ENCODE results near the gene TMEM225B.

TMEM225B gene

DNA sequence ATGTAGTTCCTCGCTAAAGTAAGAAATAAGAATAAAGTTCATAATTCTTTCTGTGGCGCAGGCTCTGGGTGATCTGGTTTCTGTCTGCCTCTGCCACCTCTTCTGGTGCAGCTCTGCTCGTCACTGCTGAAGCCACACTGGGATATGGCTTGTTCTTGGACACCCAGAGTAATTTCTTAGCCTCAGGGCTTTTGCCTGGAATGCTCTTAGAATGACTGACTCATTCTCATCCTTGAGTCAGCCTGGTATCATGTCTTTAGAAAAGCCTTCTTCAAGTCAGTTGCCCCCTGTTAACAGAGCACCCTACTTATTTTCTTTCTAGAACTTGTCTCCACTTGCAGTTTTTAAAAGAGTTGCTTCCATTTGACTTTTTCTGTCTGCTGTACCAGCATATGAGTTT lies 20.7 kb downstream of the TMEM225B start:
- no peaks in the 10 kb centered on the region for H3K9me3 ChIP-seq (ENCODE audit: control insufficient read depth, insufficient read depth, low read depth, low read length)
- TF ChIP-seq ZNF701 (tag by site-specific recombination; IDR thresholded peaks at IDR 0.05) (no peak), ZNF560 (tag by site-specific recombination; IDR thresholded peaks at IDR 0.05; ENCODE audit: borderline replicate concordance) (no peak), ZNF707 (tag by site-specific recombination; IDR thresholded peaks at IDR 0.05) (no peak), ZNF140 (tag by site-specific recombination; IDR thresholded peaks at IDR 0.05) (no peak), ZNF292 (tag by site-specific recombination; IDR thresholded peaks at IDR 0.05; ENCODE audit: borderline replicate concordance, low read depth) (no peak), PRDM1 (tag by site-specific recombination; IDR thresholded peaks at IDR 0.05) (no peak), ZNF610 (tag by site-specific recombination; IDR thresholded peaks at IDR 0.05; ENCODE audit: borderline replicate concordance) (no peak), YY1 (tag by site-specific recombination; IDR thresholded peaks at IDR 0.05) (no peak), KLF8 (tag by site-specific recombination; IDR thresholded peaks at IDR 0.05) (no peak), ZNF133 (tag by site-specific recombination; IDR thresholded peaks at IDR 0.05) (no peak), ZNF132 (tag by site-specific recombination; IDR thresholded peaks at IDR 0.05; ENCODE audit: borderline replicate concordance) (no peak)
- TF ChIP-seq, protein P1, sequence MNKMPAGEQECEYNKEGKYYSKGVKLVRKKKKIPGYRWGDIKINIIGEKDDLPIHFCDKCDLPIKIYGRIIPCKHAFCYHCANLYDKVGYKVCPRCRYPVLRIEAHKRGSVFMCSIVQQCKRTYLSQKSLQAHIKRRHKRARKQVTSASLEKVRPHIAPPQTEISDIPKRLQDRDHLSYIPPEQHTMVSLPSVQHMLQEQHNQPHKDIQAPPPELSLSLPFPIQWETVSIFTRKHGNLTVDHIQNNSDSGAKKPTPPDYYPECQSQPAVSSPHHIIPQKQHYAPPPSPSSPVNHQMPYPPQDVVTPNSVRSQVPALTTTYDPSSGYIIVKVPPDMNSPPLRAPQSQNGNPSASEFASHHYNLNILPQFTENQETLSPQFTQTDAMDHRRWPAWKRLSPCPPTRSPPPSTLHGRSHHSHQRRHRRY (tag by site-specific recombination; IDR thresholded peaks at IDR 0.05) = no peak
- ChIA-PET POLR2A (no interaction called here), CTCF (no interaction called here)
- peaks cover 25 to 57% of the 10 kb centered on the region in 2 experiments for H3K36me3 ChIP-seq (ENCODE audit: control insufficient read depth in 2 of 2, insufficient read depth in 1 of 2, low read length in 2 of 2)
- no peak overlapping the region for H3K27ac ChIP-seq (ENCODE audit: extremely low read depth, low read depth, low read length)
- no peak overlapping the region for H3K4me3 ChIP-seq (ENCODE audit: low read depth, low read length)
- no peaks in the 10 kb centered on the region for H3K4me1 ChIP-seq (ENCODE audit: control insufficient read depth, insufficient read depth, low read length)

DNA sequence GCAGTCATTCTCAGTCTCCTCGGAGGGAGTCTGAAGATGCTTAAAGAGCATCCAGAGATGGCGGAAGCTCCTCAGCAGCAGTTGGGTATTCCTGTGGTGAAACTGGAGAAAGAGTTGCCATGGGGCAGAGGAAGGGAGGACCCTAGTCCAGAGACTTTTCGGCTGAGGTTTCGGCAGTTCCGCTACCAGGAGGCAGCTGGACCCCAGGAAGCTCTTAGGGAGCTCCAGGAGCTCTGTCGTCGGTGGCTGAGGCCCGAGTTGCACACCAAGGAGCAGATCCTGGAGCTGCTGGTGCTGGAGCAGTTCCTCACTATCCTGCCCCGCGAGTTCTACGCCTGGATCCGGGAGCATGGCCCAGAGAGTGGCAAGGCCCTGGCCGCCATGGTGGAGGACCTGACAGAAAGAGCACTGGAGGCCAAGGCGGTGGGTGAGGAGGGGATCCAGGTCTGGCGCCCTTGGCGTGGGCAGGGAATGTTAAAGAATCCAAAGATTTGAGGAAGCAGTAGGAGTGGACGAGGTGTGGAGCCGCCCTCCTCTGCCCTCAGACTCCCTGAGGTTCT lies 21.6 kb downstream of the TMEM225B start:
- ChIA-PET POLR2A (no interaction called here), CTCF (no interaction called here)
- TF ChIP-seq FEZF1 (tag by site-specific recombination; IDR thresholded peaks at IDR 0.05) = no peak
- no peak for TF ChIP-seq HOXA7 (CRISPR knock-in tag; IDR thresholded peaks at IDR 0.05; ENCODE audit: borderline replicate concordance)
- TF ChIP-seq IKZF3 (tag by site-specific recombination; IDR thresholded peaks at IDR 0.05) = no peak
- no peak for TF ChIP-seq ZNF146 (tag by site-specific recombination; IDR thresholded peaks at IDR 0.05)
- TF ChIP-seq GLI4 (tag by site-specific recombination; IDR thresholded peaks at IDR 0.05) = no peak
- TF ChIP-seq ZNF354C (tag by site-specific recombination; IDR thresholded peaks at IDR 0.05; ENCODE audit: borderline replicate concordance, low read depth) = no peak
- TF ChIP-seq, protein P2, sequence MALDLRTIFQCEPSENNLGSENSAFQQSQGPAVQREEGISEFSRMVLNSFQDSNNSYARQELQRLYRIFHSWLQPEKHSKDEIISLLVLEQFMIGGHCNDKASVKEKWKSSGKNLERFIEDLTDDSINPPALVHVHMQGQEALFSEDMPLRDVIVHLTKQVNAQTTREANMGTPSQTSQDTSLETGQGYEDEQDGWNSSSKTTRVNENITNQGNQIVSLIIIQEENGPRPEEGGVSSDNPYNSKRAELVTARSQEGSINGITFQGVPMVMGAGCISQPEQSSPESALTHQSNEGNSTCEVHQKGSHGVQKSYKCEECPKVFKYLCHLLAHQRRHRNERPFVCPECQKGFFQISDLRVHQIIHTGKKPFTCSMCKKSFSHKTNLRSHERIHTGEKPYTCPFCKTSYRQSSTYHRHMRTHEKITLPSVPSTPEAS (tag by site-specific recombination; IDR thresholded peaks at IDR 0.05) = no peak
- TF ChIP-seq, protein P3, sequence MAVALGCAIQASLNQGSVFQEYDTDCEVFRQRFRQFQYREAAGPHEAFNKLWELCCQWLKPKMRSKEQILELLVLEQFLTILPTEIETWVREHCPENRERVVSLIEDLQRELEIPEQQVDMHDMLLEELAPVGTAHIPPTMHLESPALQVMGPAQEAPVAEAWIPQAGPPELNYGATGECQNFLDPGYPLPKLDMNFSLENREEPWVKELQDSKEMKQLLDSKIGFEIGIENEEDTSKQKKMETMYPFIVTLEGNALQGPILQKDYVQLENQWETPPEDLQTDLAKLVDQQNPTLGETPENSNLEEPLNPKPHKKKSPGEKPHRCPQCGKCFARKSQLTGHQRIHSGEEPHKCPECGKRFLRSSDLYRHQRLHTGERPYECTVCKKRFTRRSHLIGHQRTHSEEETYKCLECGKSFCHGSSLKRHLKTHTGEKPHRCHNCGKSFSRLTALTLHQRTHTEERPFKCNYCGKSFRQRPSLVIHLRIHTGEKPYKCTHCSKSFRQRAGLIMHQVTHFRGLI (tag by site-specific recombination; IDR thresholded peaks at IDR 0.05) = no peak
- no peak for TF ChIP-seq ZNF292 (tag by site-specific recombination; IDR thresholded peaks at IDR 0.05; ENCODE audit: borderline replicate concordance, low read depth)
- TF ChIP-seq, protein P4, sequence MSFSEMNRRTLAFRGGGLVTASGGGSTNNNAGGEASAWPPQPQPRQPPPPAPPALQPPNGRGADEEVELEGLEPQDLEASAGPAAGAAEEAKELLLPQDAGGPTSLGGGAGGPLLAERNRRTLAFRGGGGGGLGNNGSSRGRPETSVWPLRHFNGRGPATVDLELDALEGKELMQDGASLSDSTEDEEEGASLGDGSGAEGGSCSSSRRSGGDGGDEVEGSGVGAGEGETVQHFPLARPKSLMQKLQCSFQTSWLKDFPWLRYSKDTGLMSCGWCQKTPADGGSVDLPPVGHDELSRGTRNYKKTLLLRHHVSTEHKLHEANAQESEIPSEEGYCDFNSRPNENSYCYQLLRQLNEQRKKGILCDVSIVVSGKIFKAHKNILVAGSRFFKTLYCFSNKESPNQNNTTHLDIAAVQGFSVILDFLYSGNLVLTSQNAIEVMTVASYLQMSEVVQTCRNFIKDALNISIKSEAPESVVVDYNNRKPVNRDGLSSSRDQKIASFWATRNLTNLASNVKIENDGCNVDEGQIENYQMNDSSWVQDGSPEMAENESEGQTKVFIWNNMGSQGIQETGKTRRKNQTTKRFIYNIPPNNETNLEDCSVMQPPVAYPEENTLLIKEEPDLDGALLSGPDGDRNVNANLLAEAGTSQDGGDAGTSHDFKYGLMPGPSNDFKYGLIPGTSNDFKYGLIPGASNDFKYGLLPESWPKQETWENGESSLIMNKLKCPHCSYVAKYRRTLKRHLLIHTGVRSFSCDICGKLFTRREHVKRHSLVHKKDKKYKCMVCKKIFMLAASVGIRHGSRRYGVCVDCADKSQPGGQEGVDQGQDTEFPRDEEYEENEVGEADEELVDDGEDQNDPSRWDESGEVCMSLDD (tag by site-specific recombination; IDR thresholded peaks at IDR 0.05) = no peak
- TF ChIP-seq ZNF121 (tag by site-specific recombination; IDR thresholded peaks at IDR 0.05) = no peak
- TF ChIP-seq PRDM1 (tag by site-specific recombination; IDR thresholded peaks at IDR 0.05) = no peak
- TF ChIP-seq ZNF423 (tag by site-specific recombination; IDR thresholded peaks at IDR 0.05) = no peak
- TF ChIP-seq ZNF112 (tag by site-specific recombination; IDR thresholded peaks at IDR 0.05) = no peak
- no peak for TF ChIP-seq ZNF514 (tag by site-specific recombination; IDR thresholded peaks at IDR 0.05)
- no peak for TF ChIP-seq ZNF24 (tag by site-specific recombination; IDR thresholded peaks at IDR 0.05)
- TF ChIP-seq ZNF600 (tag by site-specific recombination; IDR thresholded peaks at IDR 0.05) = no peak
- Histone ChIP-seq H3K9me3 (ENCODE audit: control insufficient read depth, insufficient read depth, low read depth, low read length) (no peaks in the 10 kb centered on the region), H3K4me3 (ENCODE audit: low read depth, low read length) (no peak overlapping the region), H3K27ac (ENCODE audit: extremely low read depth, low read depth, low read length) (no peak overlapping the region), H3K36me3 (ENCODE audit: control insufficient read depth in 2 of 2, insufficient read depth in 1 of 2, low read length in 2 of 2) (peaks cover 32 to 67% of the 10 kb centered on the region in 2 experiments), H3K4me1 (ENCODE audit: control insufficient read depth, insufficient read depth, low read length) (no peaks in the 10 kb centered on the region)

Measured in HEK293 (cell line).